GM23248 (cell line): ENCODE results near the gene SYNE1.

Experiments used
- EZH2 ChIP-seq: fragments of 200-600 bp; sonication (generic); IDR thresholded peaks from 2 replicates; pipeline ENCODE4 v1.6.1; 2018; ENCODE audit warnings: antibody characterized with exemption, mild to moderate bottlenecking; ENCODE audit not compliant: insufficient read depth, poor library complexity, severe bottlenecking
- EZH2phosphoT487 ChIP-seq: fragments of 200-600 bp; sonication (generic); IDR thresholded peaks from 2 replicates; pipeline ENCODE4 v1.6.1; 2018; ENCODE audit warnings: antibody characterized with exemption, moderate library complexity, mild to moderate bottlenecking, low read depth; ENCODE audit not compliant: insufficient read depth

DNA sequence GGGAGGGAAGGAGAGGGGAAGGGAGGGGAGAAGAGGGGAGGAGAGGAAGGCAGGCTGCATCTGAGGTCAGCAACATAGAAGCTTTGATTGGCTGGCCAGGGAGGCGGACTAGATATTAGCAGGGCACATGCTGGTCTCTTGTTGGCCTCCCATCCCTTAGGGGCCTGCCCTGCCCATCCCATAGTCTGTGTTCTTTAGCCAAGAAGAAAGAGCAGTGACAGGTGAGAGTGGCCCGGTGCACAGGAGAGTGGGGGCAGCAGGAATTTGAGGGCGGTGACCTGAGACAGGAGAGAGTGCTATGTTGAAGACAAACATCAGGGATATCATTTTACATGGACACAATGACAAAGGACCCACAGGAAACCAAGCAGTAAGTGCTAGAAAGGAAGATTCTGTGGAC is 413.5 kb downstream of the SYNE1 start:
- TF ChIP-seq EZH2, result no peak
- no peak for TF ChIP-seq EZH2phosphoT487
